Astrocyte of the spinal cord (primary cell): ENCODE results near the gene IFI44.

ENCODE experiments used
- DNase-seq: peaks from one replicate; pipeline ENCODE4 v3.0.0; 2011; ENCODE audit warnings: low read depth, low spot score
- H3K4me3 ChIP-seq: 2 replicates; pipeline ENCODE4 v1.5.1; 2011; ENCODE audit warnings: low read depth, mild to moderate bottlenecking, low read length, moderate library complexity
- CTCF ChIP-seq: IDR thresholded peaks from 2 replicates; pipeline ENCODE4 v1.5.1; 2012; ENCODE audit warnings: low read depth, mild to moderate bottlenecking, low read length, inconsistent platforms
- in situ Hi-C: cut with HindIII; loops from 2 replicates; pipeline ENCODE4 v1.10.0; 2017; ENCODE audit warnings: low sequenced_read_pairs

Gene IFI44

GRCh38 chr1:78622548-78622947, 27.1 kb upstream of the IFI44 start:
- H3K4me3 ChIP-seq: no peak overlapping the region
- no peak for DNase-seq
- in situ Hi-C loops: no loop called here
- no peak for TF ChIP-seq CTCF

- in situ Hi-C loops: no loop called here
- no peak overlapping the region for H3K4me3 ChIP-seq
- no peak for DNase-seq
- TF ChIP-seq CTCF: no peak
Observed at GRCh38 chr1:78624035-78624434, 25.6 kb upstream of the IFI44 start.

- in situ Hi-C loops: no loop called here
- no peak for TF ChIP-seq CTCF
- DNase-seq: no peak
- H3K4me3 ChIP-seq: no peak overlapping the region
Observed at GRCh38 chr1:78627321-78627720, 22.3 kb upstream of the IFI44 start.

- no peak for DNase-seq
- no peak overlapping the region for H3K4me3 ChIP-seq
- TF ChIP-seq CTCF: no peak
- in situ Hi-C loops: no loop called here
Observed at GRCh38 chr1:78630600-78630999, 19.0 kb upstream of the IFI44 start.

GRCh38 chr1:78633209-78633608, 16.4 kb upstream of the IFI44 start:
- DNase-seq: no peak

GRCh38 chr1:78640462-78640861, 9.2 kb upstream of the IFI44 start:
- no peak for TF ChIP-seq CTCF
- in situ Hi-C loops: no loop called here

More at GRCh38 chr1:78633209-78633608, 16.4 kb upstream of the IFI44 start:
- in situ Hi-C loops: no loop called here
- H3K4me3 ChIP-seq: no peak overlapping the region
- no peak for TF ChIP-seq CTCF

GRCh38 chr1:78641558-78641957, 8.1 kb upstream of the IFI44 start:
- H3K4me3 ChIP-seq: no peak overlapping the region
- DNase-seq: no peak
- in situ Hi-C loops: no loop called here
- no peak for TF ChIP-seq CTCF

More at GRCh38 chr1:78640462-78640861, 9.2 kb upstream of the IFI44 start:
- H3K4me3 ChIP-seq: no peak overlapping the region
- DNase-seq: no peak
